ENCODE results near the gene QARS1.

GRCh38 chr3:49119439-49119838, 14.9 kb upstream of the QARS1 start:
- TF ChIP-seq EZH2 (IDR thresholded peaks at IDR 0.05; ENCODE audit: borderline replicate concordance, insufficient read depth, low read depth, low read length, poor library complexity, severe bottlenecking) (no peak), CTCF (IDR thresholded peaks at IDR 0.05) (no peak)

All from B cell (primary cell).